Stimulated activated naive CD4-positive, alpha-beta T cell (primary cell): ENCODE results near the gene NHERF2.

Experiments
- DNase-seq, 6 experiments: peaks; one replicate each; lab custom pipeline; 2025; lab: John Stamatoyannopoulos, UW

NHERF2 gene

GRCh38 chr16:2082171-2082982 lies 55.7 kb downstream of the NHERF2 start:
- DNase-seq, result no peak

GRCh38 chr16:2082983-2083364 lies 56.3 kb downstream of the NHERF2 start:
- DNase-seq, result no peak

- no peak for DNase-seq
Measured at GRCh38 chr16:2083409-2083808, 56.7 kb downstream of the NHERF2 start.

- no peak for DNase-seq
Measured at GRCh38 chr16:2083876-2084780, 57.4 kb downstream of the NHERF2 start.

GRCh38 chr16:2084895-2085625 lies 58.4 kb downstream of the NHERF2 start:
- DNase-seq, result no peak

- DNase-seq, result no peak
Measured at GRCh38 chr16:2085669-2086068, 59.0 kb downstream of the NHERF2 start.

- no peak for DNase-seq
Measured at GRCh38 chr16:2086106-2086742, 59.5 kb downstream of the NHERF2 start.

GRCh38 chr16:2086812-2087747 lies 60.4 kb downstream of the NHERF2 start:
- no peak for DNase-seq

GRCh38 chr16:2087748-2088631 lies 61.3 kb downstream of the NHERF2 start:
- no peak for DNase-seq
